Heart left ventricle (tissue), 13 donors: ENCODE measurements around the gene SUB1.

Experiments used
- CTCF ChIP-seq, 12 donors: fragments of 200-600 bp; sonication (generic) in 4 of 12; IDR thresholded peaks; one replicate each; pipeline versions ENCODE4 v1.5.0 to v1.8.0; 2018 to 2022; ENCODE audit warnings: antibody characterized with exemption in 12 of 12, mild to moderate bottlenecking in 5 of 12
- POLR2A ChIP-seq, 2 donors: fragments of 450-650 bp; IDR thresholded peaks; one replicate each; pipeline ENCODE4 v1.6.1; 2017; ENCODE audit warnings: antibody characterized with exemption in 2 of 2, mild to moderate bottlenecking in 2 of 2, moderate library complexity in 2 of 2
- donor health status: ischemic (EF 13 %, LVEDD 7.1; RV severe dilation, severe dysfunction).
- donor health status: DM: no; HTN: yes; CAD: no.
- donor health status: DM: no; HTN: no; CAD: no.
- donor health status: ischemic (EF 25% LVEDD 6.9; RV normal size, moderate dysfunction).
- donor health status: ischemic (EF 25% LVEDD 5.7; RV mildly dilated, moderate dysfunction).
- donor health status: ischemic (EF 35%, LVEDD 5.7; RV mildly dilated, moderate dysfunction).
- donor health status: nonischemic (EF 11% LVEDD 7.7; RV severe dilation, severe dysfunction).
- donor health status: DM: yes; HTN: yes; CAD: no.
- donor health status: PGD.
- donor health status: ischemic (EF 29% LVEDD 5.4; RV normal size, mild dysfunction).
- donor health status: nonischemic (EF 23%, LVEDD 6.1; RV moderate dilation, normal function).

GRCh38 chr5:32615236-32615635, 29.9 kb downstream of the SUB1 start:
- TF ChIP-seq CTCF (IDR thresholded peaks at IDR 0.05) (no peak), POLR2A (IDR thresholded peaks at IDR 0.05) (no peak)
